ENCODE data around the gene TRIM49. TPM values are rescaled to one million over a fixed set of nuclear protein-coding genes. Genes with fewer than 3 reads are reported as not detected.
"Not testable (repeated sequence)": the region's sequence is repeated elsewhere in the genome, so short reads cannot be mapped to it uniquely, and the experiment has no call there.

Gene TRIM49, protein sequence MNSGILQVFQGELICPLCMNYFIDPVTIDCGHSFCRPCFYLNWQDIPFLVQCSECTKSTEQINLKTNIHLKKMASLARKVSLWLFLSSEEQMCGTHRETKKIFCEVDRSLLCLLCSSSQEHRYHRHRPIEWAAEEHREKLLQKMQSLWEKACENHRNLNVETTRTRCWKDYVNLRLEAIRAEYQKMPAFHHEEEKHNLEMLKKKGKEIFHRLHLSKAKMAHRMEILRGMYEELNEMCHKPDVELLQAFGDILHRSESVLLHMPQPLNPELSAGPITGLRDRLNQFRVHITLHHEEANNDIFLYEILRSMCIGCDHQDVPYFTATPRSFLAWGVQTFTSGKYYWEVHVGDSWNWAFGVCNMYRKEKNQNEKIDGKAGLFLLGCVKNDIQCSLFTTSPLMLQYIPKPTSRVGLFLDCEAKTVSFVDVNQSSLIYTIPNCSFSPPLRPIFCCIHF
- total RNA-seq: not detected in 2 replicates

DNA sequence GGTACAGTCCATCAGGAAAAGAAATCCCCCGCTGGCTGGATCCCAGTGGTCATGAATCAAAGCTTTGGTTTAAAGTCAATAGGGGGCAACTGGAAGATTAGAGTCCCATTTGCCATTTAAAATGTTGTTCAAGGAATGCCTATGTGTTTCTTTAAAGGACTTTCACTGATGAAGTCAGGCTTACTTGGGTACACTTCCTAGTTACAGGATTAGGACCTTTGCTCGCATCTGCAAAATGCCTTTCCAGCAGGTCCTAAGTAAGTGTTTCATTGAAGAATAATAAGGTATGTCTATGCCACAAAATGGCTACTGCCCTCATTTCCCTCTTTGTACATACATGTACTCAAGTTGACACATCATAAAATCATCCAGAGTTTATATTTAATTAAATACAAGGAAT is at the start of gene TRIM49:
TRIM49 (minus strand) TSS at position 101 of the 400 bp plus-strand sequence. CDS start 4,106 bp downstream, outside the sequence.
- H3K9me3 Mint-ChIP-seq; H3K27me3 Mint-ChIP-seq (ENCODE audit: low read depth); H3K4me3 Mint-ChIP-seq (ENCODE audit: low read depth); intact Hi-C loops (cut with micrococcal nuclease); H3K4me1 Mint-ChIP-seq (ENCODE audit: low read depth); H3K36me3 Mint-ChIP-seq (ENCODE audit: low read depth); DNase-seq (ENCODE audit: low spot score); H3K27ac Mint-ChIP-seq: not testable (repeated sequence)

DNA sequence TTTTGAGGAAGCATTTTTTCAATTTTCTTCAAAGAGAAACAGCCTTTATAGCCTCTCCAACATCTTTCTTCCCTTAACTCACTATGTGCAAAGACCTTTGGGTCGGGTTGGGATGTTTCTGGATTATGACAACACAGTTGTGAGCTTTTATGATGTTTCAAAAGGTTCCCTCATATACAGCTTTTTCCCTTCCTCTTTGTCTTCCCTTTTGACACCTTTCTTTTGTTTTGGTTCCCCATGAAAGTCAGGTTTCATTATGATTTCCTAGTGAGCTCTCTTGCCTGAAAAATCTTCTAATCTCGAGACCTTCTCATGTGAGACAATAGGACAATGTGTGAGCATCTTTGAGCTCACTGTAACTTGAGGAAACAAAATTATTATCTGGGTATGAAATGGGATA is 18.3 kb upstream of the TRIM49 start:
- H3K36me3 Mint-ChIP-seq (ENCODE audit: low read depth); H3K4me3 Mint-ChIP-seq (ENCODE audit: low read depth); H3K27ac Mint-ChIP-seq; H3K9me3 Mint-ChIP-seq; intact Hi-C loops (cut with micrococcal nuclease); H3K27me3 Mint-ChIP-seq (ENCODE audit: low read depth); DNase-seq (ENCODE audit: low spot score); H3K4me1 Mint-ChIP-seq (ENCODE audit: low read depth): not testable (repeated sequence)

DNA sequence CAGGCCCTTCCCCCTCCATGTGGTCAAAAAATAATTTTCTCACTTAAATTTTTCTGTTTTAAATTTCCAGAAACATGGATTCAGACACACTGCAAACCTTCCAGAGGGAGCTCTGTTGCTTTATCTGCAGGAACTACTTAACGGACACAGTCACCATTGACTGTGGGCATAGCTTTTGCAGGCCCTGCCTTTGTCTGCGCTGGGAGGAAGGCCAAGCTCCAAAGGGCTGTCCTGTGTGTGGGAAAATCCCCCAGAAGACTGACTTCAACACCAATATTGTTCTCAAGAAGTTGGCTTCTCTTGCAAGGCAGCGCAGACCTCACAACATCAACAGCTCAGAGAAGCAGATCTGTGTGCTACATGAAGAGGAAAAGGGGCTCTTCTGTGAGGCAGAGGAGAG is 11.6 kb upstream of the TRIM49 start:
- DNase-seq (ENCODE audit: low spot score); H3K27me3 Mint-ChIP-seq (ENCODE audit: low read depth); H3K9me3 Mint-ChIP-seq; intact Hi-C loops (cut with micrococcal nuclease); H3K4me1 Mint-ChIP-seq (ENCODE audit: low read depth); H3K27ac Mint-ChIP-seq; H3K36me3 Mint-ChIP-seq (ENCODE audit: low read depth); H3K4me3 Mint-ChIP-seq (ENCODE audit: low read depth): not testable (repeated sequence)

DNA sequence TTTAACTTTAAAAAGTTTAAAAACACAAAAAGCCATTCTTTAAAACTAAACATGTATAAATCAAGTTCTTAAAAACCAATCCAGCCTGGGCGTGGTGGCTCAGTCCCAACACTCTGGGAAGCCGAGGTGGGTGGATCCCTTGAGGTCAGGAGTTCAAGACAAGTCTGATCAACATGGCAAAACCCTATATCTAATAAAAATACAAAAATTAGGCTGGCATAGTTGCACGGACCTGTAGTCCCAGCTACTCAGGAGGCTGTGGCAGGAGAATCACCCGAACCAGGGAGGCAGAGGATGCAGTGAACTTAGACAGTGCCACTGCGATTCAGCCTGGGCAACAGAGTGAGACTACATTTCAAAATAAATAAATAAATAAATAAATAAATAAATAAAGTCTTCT is 5.2 kb upstream of the TRIM49 start:
- H3K36me3 Mint-ChIP-seq (ENCODE audit: low read depth); H3K27me3 Mint-ChIP-seq (ENCODE audit: low read depth); H3K4me3 Mint-ChIP-seq (ENCODE audit: low read depth); DNase-seq (ENCODE audit: low spot score); H3K27ac Mint-ChIP-seq; H3K4me1 Mint-ChIP-seq (ENCODE audit: low read depth); H3K9me3 Mint-ChIP-seq; intact Hi-C loops (cut with micrococcal nuclease): not testable (repeated sequence)

DNA sequence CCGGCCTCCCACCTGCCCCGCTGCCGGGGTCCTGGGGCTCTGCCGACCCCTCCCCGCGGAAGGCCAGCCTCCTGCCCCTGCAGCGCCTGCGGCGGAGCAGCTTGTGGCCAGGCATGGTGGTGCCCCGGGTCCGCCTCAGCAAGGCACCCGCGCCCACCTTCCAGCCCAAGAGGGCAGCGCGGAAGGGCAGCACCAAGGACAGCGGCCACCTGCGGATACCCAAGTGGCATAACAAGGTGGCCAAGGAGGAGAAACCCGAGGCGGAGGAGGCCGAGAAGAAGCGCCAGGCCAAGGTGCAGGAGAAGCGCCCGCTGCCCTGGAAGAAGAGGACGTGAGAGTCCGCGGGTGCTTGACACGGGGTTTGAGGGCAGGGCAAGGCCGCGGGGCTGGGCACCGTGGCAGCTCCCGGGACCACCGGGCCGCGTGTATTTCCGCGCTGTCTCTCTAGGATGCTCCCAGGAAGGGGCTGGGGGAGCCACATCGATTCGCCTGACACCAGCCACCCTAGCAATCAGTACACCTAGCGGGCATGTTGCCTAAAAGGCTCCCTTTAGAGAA is 20.8 kb downstream of the TRIM49 start:
- H3K9me3 Mint-ChIP-seq; H3K4me1 Mint-ChIP-seq (ENCODE audit: low read depth); H3K27ac Mint-ChIP-seq; DNase-seq (ENCODE audit: low spot score); intact Hi-C loops (cut with micrococcal nuclease); H3K4me3 Mint-ChIP-seq (ENCODE audit: low read depth); H3K27me3 Mint-ChIP-seq (ENCODE audit: low read depth); H3K36me3 Mint-ChIP-seq (ENCODE audit: low read depth): not testable (repeated sequence)

DNA sequence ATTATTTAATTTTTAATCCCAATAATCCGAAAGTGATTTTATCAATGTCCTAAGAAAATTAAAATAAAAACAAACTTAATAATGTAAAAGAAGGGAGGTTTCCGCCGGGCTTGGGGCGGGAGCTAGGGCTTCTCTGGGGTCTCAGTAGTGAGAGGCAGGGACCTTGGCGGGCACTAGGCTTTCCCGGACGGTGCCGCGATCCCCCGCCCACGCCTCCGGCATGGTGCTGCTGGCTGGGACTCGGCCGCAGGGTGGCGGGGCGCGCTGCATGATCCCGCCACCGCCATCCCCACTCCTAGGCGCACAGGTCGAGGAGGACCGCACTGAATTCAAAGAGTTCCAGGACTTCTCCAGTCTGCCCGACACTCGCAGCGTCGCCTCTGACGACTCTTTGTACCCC is 22.6 kb downstream of the TRIM49 start:
- H3K9me3 Mint-ChIP-seq; H3K36me3 Mint-ChIP-seq (ENCODE audit: low read depth); H3K27me3 Mint-ChIP-seq (ENCODE audit: low read depth); H3K27ac Mint-ChIP-seq; DNase-seq (ENCODE audit: low spot score); H3K4me1 Mint-ChIP-seq (ENCODE audit: low read depth); intact Hi-C loops (cut with micrococcal nuclease); H3K4me3 Mint-ChIP-seq (ENCODE audit: low read depth): not testable (repeated sequence)

- H3K9me3 Mint-ChIP-seq; DNase-seq (ENCODE audit: low spot score); H3K36me3 Mint-ChIP-seq (ENCODE audit: low read depth); H3K4me3 Mint-ChIP-seq (ENCODE audit: low read depth); intact Hi-C loops (cut with micrococcal nuclease); H3K27me3 Mint-ChIP-seq (ENCODE audit: low read depth); H3K27ac Mint-ChIP-seq; H3K4me1 Mint-ChIP-seq (ENCODE audit: low read depth): not testable (repeated sequence)
These were observed 57.6 kb downstream of the TRIM49 start for GRCh38 chr11:89750822-89751221.

Other genes with a start within 250 kb of the TRIM49 start
- not detected in 2 replicates for gene TRIM77, start 98.3 kb downstream of the TRIM49 start, total RNA-seq
- gene TRIM64B, start 69.9 kb upstream of the TRIM49 start, total RNA-seq: not detected in 2 replicates
- gene TRIM49D1, start 113.7 kb upstream of the TRIM49 start, total RNA-seq: not detected in 2 replicates
- not detected in 2 replicates for gene TRIM49D2, start 115.5 kb upstream of the TRIM49 start, total RNA-seq
- gene TRIM64, start 157.5 kb upstream of the TRIM49 start, total RNA-seq: not detected in 2 replicates
- gene TRIM49C, start 222.5 kb upstream of the TRIM49 start, total RNA-seq: not detected in 2 replicates

Data from activated T-helper 2 cell treated with anti-CD3 and anti-CD28 coated beads, Interferon-gamma antibody, Interleukin-2, Interleukin-4, amounts not matched to agents 10 μg/mL and 5 μg/mL and 100 μg/mL, durations not matched to agents 14 hours and 24 hours and 36 hours (primary cell).